GM06990 (cell line): ENCODE data around the gene NKAIN2.

ENCODE experiments used
- DNase-seq: peaks from one replicate; pipeline ENCODE4 v3.0.0-alpha.2; 2011; ENCODE audit not compliant: insufficient read length; ENCODE audit errors: extremely low read depth
- H3K27me3 ChIP-seq: replicated peaks from 2 replicates; pipeline ENCODE4 v1.6.0; 2011; ENCODE audit warnings: low read length; ENCODE audit not compliant: control insufficient read depth, insufficient read depth
- H3K36me3 ChIP-seq: 2 replicates; pipeline ENCODE4 v1.5.1; 2011; ENCODE audit warnings: low read length; ENCODE audit not compliant: control insufficient read depth, insufficient read depth
- H3K4me3 ChIP-seq: replicated peaks from 2 replicates; pipeline ENCODE4 v1.5.1; 2011; ENCODE audit warnings: low read depth, mild to moderate bottlenecking, control low read depth, low read length
- CTCF ChIP-seq: IDR thresholded peaks from 2 replicates; pipeline ENCODE4 v1.5.1; 2011; ENCODE audit warnings: low read length, control low read depth, mild to moderate bottlenecking, inconsistent platforms; ENCODE audit not compliant: insufficient read depth, poor library complexity, severe bottlenecking

Gene NKAIN2

GRCh38 chr6:124040655-124041054, 237.0 kb downstream of the NKAIN2 start:
- H3K36me3 ChIP-seq = no peaks in the 10 kb centered on the region
- TF ChIP-seq CTCF = no peak
- no peak for DNase-seq

GRCh38 chr6:124052120-124052519, 248.5 kb downstream of the NKAIN2 start:
- no peak for DNase-seq

More at GRCh38 chr6:124040655-124041054, 237.0 kb downstream of the NKAIN2 start:
- Histone ChIP-seq H3K27me3 (no peaks in the 10 kb centered on the region), H3K4me3 (no peak overlapping the region)

GRCh38 chr6:124053315-124053714, 249.7 kb downstream of the NKAIN2 start:
- Histone ChIP-seq H3K4me3 (no peak overlapping the region), H3K36me3 (no peaks in the 10 kb centered on the region), H3K27me3 (no peaks in the 10 kb centered on the region; the same call in 1 of the 2 replicates)
- DNase-seq = no peak
- no peak for TF ChIP-seq CTCF

More at GRCh38 chr6:124052120-124052519, 248.5 kb downstream of the NKAIN2 start:
- Histone ChIP-seq H3K4me3 (no peak overlapping the region), H3K27me3 (no peaks in the 10 kb centered on the region; the same call in 1 of the 2 replicates), H3K36me3 (no peaks in the 10 kb centered on the region)
- no peak for TF ChIP-seq CTCF

GRCh38 chr6:124054034-124054433, 250.4 kb downstream of the NKAIN2 start:
- no peak overlapping the region for H3K4me3 ChIP-seq
- no peak for TF ChIP-seq CTCF
- DNase-seq = no peak
- no peaks in the 10 kb centered on the region for H3K36me3 ChIP-seq
- no peaks in the 10 kb centered on the region; the same call in 1 of the 2 replicates for H3K27me3 ChIP-seq

- no peak for DNase-seq
- H3K27me3 ChIP-seq = no peaks in the 10 kb centered on the region; the same call in 1 of the 2 replicates
- no peaks in the 10 kb centered on the region for H3K36me3 ChIP-seq
- no peak overlapping the region for H3K4me3 ChIP-seq
- TF ChIP-seq CTCF = no peak
Observed at GRCh38 chr6:124055395-124055794, 251.7 kb downstream of the NKAIN2 start.

GRCh38 chr6:124055963-124056362, 252.3 kb downstream of the NKAIN2 start:
- no peaks in the 10 kb centered on the region for H3K36me3 ChIP-seq
- H3K4me3 ChIP-seq = no peak overlapping the region
- no peaks in the 10 kb centered on the region; the same call in 1 of the 2 replicates for H3K27me3 ChIP-seq
- no peak for TF ChIP-seq CTCF
- DNase-seq = no peak
